GM21619 (cell line): ENCODE data around the gene CERT1.
"Not testable (repeated sequence)": the region's sequence is repeated elsewhere in the genome, so short reads cannot be mapped to it uniquely, and the experiment has no call there.

Source experiments
- ATAC-seq: cut with Tn5 transposase; IDR thresholded peaks from one replicate; pipeline ENCODE4 v1.9.1; 2021; ENCODE audit not compliant: unreplicated experiment

Gene CERT1

DNA sequence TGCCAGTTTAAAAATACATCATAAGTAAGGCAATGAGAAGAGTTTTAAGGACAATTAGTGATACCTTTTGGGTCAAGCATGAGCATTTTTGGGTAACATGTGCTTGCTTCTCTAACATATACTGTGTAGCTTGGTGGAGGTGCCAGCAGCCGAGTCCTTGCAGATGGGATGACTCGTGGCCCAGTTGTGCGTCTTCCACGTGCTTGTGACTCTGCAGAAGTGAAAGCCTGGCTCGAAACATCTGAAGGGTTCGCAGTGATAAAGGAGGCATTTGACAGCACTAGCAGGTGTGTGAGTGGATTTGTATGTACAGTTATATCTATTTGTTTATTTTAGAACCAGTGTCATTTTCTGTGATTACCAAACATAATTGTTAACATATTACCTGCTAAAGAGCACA is 156.2 kb downstream of the CERT1 start:
- no peak for ATAC-seq

DNA sequence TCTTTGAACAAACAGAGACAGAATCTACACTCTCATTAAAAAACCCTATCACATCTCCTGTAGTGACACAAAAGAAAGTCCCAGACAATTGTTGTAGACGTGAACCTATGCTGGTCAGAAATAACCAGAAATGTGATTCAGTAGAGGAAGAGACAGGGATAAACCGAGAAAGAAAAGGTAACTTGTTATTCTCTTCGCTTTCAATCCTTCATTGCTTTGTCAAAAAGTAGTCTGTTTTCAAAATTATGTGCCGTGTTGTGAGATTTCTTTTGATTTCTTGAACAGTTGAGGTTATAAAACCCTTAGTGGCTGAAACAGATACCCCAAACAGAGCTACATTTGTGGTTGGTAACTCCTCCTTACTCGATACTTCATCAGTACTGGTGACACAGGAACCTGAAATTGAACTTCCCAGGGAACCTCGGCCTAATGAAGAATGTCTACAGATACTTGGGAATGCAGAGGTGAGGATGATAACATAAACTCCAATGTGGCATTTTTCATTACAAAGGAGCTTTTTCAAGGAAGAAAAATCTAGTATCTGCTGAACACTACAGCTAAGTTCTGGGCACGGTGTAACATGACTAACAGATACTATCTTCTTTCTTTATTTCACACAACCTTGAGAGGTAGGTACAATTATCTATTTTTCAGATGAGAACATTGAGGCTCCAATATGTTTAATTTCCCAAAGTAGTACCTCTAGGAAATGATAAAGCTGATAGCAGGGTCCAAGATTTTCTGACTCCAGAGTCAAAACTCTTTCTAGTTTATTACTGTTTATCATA is 160.1 kb downstream of the CERT1 start:
- no peak for ATAC-seq

DNA sequence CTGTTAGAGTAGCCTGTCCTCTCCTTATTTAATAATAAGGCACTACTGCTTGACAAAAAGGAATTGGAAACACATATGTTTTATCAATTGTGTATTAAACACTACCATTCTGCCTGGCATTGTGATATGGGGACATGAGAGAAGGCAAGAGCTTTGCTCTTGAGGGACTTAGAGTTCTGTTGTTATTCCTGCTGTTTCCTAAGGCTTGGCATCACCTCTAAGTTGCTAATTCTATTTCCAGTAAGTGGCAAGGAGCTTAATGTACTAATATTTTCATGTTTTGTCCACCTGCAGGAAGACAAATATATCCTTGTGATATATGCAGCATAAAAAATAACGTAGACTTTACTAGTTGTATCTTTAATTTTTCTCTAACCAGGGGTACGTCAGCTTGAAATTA is 161.8 kb downstream of the CERT1 start:
- no peak for ATAC-seq

DNA sequence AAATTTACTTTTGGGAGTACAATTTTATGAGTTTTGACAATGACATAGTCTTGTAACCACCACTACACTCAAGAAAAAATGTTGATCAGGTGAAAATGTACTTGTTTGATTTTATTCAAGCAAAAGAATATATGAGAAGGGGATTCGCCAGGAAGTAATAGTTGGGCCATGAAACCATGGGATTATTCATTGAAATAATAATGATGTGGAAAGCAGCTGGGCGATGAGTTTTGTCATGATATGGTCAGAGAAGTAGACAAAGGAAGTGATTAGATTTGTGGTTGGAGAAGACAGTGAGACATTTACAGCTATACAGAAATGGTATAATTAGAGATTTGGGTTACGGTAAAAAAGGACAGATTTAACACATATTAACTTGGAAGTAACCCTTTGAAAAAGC is 163.2 kb downstream of the CERT1 start:
- ATAC-seq: no peak

DNA sequence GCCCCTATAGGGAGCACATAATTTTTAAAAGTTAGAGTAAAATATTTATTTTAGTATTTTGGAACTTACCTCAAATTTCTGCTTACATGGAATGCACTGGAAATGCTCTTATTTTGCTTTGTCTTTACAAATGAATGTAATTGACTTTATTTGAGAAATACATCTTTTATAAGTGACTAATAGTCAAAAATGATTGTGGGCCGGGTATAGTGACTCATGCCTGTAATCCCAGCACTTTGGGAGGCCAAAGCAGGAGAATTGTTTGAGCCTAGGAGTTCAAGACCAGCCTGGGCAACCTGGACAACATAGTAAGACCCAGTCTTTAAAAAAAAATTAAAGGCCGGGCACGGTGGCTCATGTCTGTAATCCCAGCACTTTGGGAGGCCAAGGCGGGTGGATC is 168.6 kb downstream of the CERT1 start:
- ATAC-seq: no peak

DNA sequence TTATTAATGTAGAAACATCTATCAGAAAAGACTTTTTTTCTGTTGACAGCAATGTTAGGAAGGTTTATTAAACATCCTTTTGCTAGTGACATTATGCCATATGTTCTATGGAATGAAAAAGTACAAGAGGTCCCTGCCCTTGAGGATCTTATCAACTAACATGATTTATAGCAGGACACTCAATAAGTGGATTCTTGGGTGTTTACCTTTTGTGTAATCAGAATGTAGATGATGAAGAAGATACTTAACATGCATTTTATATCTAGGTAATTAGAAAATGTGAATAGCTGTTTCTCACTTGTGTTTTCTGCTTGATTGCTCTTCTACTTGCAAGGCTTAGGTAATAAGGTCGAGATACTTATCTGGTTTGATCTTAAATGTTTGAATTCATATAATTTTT is 169.5 kb downstream of the CERT1 start:
- ATAC-seq: no peak

DNA sequence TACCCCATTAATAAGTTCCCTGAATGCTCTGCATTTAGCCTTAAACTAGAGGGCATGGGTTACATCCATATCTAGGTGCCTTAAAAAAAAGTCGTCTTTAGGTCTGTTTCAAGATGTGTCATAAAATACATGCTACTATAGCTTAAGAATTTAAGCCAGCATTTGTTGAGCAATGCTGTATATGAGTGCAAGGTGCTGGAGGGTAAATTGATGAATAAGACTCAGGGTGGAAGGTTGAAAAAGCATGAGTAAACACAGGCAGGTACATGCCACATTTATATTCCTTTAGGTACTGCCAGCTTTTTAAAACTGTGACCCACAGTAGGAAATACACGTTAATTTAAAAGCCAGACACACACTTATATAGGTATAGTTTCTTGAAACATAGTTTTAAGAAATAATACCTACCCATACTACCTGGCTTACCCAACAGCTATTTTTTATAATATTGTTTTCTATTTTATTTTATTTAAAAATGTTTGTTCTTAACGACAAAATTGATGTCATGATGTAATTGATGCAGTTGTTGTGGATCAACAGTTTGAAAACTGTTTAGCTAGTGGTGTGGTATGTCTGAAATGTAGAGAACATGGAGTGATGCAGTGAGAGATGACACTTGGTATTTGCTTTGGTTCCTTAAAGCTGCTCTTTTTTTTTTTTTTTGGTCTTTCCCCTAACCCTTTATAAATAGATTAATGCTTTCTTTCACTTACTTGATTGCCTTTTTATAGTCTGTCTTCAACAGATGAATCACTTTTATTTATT is 170.5 kb downstream of the CERT1 start:
- ATAC-seq: no peak

DNA sequence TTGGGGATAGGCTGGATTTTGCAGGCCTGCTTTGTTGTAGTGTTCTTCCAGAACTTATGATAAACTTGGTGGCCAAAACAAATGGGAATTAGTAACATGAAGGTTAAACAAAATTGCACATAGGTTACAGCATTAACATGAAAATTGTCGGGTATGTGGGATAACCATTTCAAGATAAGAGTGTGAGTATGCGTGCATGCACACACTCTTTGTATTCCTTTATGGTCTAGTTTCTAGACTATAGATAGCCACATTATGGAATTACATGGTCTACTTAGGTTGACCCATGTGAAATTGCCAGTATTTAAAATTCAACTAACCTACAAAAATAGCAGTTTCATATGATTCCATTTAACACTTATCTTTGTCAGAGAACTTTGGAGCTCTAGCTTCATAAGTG is 173.0 kb downstream of the CERT1 start:
- no peak for ATAC-seq

DNA sequence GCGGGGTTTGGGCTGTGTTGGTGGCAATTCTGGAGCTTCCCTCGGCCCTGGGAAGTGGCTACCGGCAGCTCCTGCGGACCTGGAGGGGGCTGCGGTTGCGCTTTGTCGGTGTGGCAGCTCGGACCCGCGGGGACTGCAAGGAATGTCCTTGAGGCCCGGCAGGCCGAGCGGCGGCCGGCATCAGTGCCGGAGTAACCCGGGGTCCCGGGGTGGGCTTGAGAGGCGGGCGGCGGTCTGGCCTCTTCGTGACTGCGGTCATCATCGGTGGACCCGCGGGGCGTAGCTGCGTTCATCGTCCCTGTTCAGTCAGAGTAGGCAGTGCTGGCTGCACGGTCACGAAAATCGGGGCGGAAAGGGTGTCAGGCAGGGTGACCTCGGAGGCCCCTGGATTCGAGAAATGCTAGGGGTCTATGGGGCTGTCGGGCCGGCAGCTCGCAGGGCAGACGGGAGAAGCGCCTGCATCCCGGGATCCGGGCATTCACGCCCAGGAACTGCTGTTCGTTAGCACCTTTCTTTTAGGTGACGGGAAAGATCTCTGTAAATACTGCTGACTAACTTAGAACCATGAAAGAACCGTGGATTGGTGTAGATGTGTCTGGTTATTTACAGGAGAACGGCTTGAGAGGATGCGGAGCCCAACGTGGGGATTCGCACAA is 173.9 kb downstream of the CERT1 start:
- no peak for ATAC-seq

DNA sequence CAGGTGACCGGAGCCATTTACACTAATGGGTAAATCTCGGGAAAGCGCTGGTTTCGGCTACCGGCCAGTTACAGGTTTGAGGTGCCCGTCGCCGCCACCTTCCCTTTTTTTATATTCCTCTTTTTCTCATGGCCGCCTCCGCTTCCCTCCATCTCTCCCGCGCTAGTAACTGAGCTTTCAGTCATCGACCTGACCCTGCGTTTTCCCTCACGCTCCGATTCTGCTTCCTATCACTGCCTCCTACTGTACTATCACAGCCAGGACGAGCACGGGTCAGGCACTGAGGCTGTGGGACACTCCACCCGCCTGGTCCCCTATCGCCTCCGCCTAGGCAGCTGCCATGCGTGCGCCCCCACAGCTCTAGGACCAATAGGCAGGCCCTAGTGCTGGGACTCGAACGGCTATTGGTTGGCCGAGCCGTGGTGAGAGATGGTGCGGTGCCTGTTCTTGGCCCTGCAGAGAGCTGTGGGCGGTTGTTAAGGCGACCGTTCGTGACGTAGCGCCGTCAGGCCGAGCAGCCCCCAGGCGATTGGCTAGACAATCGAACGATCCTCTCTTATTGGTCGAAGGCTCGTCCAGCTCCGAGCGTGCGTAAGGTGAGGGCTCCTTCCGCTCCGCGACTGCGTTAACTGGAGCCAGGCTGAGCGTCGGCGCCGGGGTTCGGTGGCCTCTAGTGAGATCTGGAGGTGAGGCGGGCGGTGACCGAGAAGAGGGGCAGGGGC is 174.7 kb downstream of the CERT1 start, which contains the start of gene HMGCR:
HMGCR (plus strand) TSS at position 606 of the 722 bp plus-strand sequence. CDS start 5,386 bp downstream, outside the sequence.
- ATAC-seq: peak; percentile 98

DNA sequence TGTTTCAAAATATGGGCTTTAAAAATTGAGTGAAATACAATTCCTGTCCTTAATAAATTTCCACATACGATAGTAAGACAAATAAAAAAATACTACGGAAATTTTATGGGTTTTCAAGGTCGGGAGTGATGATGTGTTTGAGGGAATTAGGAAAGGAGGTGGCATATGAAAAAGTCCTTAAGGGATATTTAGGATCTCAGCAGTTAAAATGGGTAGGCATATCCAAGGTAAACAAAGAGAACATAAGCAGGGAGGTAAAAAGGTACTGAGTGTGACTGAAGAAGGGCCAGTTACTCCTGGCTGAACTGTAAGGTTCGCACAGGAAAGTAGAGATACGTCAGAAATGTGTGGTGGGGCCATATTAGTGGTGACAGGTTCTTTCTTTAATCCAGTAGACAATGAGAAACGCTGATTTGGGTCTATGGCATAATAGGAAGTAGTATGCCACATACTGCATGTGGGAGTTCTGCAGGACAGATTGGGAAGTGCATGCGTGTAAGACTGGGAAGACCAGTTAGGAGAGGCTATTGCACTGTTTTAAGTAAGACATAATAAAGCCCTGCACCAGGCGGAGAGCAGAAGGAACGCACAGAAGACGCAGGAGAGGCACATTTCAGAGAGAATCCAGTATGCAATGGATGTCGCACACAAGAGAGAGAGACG is 175.3 kb downstream of the CERT1 start:
- ATAC-seq: peak; percentile 1

DNA sequence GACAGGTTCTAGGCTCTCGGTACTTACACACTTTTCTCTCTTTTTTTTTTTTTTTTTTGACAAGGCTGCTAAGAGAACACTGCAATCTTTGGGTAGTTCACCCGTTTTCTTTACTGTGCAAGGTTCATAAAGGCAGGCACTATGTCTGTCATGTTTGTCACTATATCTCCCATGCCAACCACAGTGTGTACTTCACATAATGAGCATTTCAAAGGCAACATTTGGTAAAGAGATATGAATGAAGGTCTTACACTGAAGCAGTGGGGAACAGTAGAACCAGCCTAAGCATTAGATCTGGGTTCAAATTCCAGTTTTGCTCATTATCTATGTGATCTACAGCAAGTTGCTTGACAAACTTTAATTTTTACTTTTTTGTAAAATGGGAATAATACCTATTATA is 175.9 kb downstream of the CERT1 start:
- no peak for ATAC-seq

DNA sequence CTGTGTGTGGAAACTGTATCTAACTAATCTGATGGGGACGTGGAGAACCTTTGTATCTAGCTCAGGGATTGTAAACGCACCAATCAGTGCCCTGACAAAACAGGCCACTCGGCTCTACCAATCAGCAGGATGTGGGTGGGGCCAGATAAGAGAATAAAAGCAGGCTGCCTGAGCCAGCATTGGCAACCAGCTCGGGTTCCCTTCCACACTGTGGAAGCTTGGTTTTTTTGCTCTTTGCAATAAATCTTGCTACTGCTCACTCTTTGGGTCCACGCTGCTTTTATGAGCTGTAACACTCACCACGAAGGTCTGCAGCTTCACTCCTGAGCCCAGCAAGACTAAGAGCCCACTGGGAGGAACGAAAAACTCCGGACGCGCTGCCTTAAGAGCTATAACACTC is 177.0 kb downstream of the CERT1 start:
- not testable (repeated sequence) for ATAC-seq

DNA sequence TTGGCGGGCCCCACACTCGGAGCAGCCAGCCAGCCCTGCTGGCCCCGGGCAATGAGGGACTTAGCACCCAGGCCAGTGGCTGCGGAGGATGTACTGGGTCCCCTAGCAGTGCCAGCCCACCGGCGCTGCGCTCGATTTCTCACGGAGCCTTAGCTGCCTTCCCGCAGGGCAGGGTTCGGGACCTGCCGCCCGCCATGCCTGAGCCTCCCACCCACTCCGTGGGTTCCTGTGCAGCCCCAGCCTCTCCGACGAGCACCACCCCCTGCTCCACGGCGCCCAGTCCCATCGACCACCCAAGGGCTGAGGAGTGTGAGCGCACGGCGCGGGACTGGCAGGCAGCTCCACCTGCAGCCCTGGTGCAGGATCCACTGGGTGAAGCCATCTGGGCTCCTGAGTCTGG is 177.7 kb downstream of the CERT1 start:
- not testable (repeated sequence) for ATAC-seq

DNA sequence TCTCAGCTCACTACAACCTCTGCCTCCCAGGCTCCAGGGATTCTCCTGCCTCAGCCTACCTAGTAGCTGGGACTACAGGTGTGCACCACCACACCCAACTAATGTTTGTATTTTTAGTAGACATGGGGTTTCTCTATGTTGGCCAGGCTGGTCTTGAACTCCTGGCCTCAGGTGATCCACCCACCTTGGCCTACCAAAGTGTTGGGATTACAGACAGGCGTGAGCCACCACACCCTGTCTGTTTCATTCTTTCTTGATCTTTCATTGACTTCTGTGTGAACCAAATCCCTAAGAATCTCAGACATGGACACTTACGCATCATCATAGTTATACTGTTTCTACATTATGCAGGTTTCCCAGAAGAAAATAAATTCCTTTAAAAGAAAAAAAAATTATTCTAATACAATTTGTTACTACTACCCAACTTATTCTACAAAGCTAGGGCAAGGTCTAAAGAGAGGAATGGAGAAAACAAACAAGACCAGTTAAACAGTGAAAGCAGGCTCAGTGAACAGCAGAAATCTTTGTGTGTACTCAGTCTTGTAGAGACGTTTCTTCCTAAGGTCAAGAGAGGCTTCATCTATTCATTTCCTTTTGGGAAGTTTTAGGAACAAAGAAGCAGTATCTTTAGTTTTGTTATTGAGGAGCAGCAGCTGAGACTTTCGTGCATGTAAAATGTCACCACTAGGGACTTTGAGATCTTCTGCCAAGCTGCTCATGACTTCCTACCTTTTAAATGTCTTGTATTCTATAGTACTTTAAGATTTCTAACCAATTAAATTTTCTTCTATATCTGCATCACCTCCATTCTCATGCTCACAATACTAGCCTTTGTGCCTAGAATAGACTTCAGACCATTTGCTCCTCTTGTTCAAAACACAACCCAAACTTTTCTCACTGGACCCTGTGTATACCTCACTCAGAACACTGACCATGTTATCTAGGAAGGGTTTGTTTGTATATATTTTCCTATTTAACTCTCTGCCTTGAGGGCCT is 180.0 kb downstream of the CERT1 start:
- ATAC-seq: no peak

DNA sequence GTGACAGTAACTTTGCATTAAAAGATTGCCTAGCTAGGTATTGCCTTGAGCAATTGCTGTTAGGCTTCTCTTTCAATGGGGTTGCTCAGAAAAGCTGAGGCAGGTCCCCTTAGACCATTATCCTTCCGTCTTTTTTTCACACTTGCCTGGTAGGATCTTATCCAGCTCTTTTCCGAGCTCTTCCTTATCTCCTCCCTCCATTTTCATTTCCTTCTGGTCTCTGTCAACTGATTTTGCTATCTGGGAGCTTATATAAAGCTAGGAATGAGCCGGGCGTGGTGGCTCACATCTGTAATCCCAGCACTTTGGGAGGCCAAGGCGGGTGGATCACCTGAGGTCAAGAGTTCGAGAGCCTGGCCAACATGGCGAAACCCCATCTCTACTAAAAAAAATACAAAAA is 181.0 kb downstream of the CERT1 start:
- ATAC-seq: no peak
